GM21360 (cell line): ENCODE data around the gene CEP83.
"Not testable (repeated sequence)": the region's sequence is repeated elsewhere in the genome, so short reads cannot be mapped to it uniquely, and the experiment has no call there.

Experiments
- ATAC-seq: cut with Tn5 transposase; IDR thresholded peaks from one replicate; pipeline ENCODE4 v1.9.1; 2021; ENCODE audit warnings: mild to moderate bottlenecking, moderate library complexity; ENCODE audit not compliant: unreplicated experiment

The CEP83 gene

GRCh38 chr12:94433744-94434143 lies 25.9 kb downstream of the CEP83 start:
- ATAC-seq, result no peak

GRCh38 chr12:94430304-94430703 lies 29.4 kb downstream of the CEP83 start:
- ATAC-seq, result no peak

GRCh38 chr12:94429633-94430032 lies 30.0 kb downstream of the CEP83 start:
- ATAC-seq, result no peak

GRCh38 chr12:94429191-94429590 lies 30.5 kb downstream of the CEP83 start:
- ATAC-seq, result no peak

GRCh38 chr12:94427501-94428381 lies 31.9 kb downstream of the CEP83 start:
- ATAC-seq, result no peak

GRCh38 chr12:94426049-94426448 lies 33.6 kb downstream of the CEP83 start:
- no peak for ATAC-seq

- not testable (repeated sequence) for ATAC-seq
Measured at GRCh38 chr12:94424830-94425229, 34.8 kb downstream of the CEP83 start.

- no peak for ATAC-seq
Measured at GRCh38 chr12:94421868-94422740, 37.6 kb downstream of the CEP83 start.

GRCh38 chr12:94418517-94418916 lies 41.1 kb downstream of the CEP83 start:
- ATAC-seq, result no peak

GRCh38 chr12:94416613-94417012 lies 43.1 kb downstream of the CEP83 start:
- no peak for ATAC-seq

- no peak for ATAC-seq
Measured at GRCh38 chr12:94415066-94415465, 44.6 kb downstream of the CEP83 start.

- ATAC-seq, result peak; percentile 74
Measured at GRCh38 chr12:94405413-94406116, 54.1 kb downstream of the CEP83 start.

- ATAC-seq, result no peak
Measured at GRCh38 chr12:94404854-94405253, 54.8 kb downstream of the CEP83 start.

- ATAC-seq, result no peak
Measured at GRCh38 chr12:94401326-94401725, 58.3 kb downstream of the CEP83 start.

- ATAC-seq, result not testable (repeated sequence)
Measured at GRCh38 chr12:94398685-94399084, 61.0 kb downstream of the CEP83 start.

GRCh38 chr12:94397401-94397800 lies 62.3 kb downstream of the CEP83 start:
- ATAC-seq, result no peak

- ATAC-seq, result not testable (repeated sequence)
Measured at GRCh38 chr12:94396014-94396413, 63.7 kb downstream of the CEP83 start.

GRCh38 chr12:94390130-94390485 lies 69.6 kb downstream of the CEP83 start:
- ATAC-seq, result no peak

GRCh38 chr12:94389482-94390129 lies 70.1 kb downstream of the CEP83 start:
- ATAC-seq, result not testable (repeated sequence)

- ATAC-seq, result no peak
Measured at GRCh38 chr12:94386422-94386821, 73.2 kb downstream of the CEP83 start.

- ATAC-seq, result no peak
Measured at GRCh38 chr12:94384030-94384429, 75.6 kb downstream of the CEP83 start.
